Glomerular visceral epithelial cell (primary cell): ENCODE measurements around the gene PGBD5.

Experiments
- DNase-seq: peaks from one replicate; pipeline ENCODE4 v3.0.0-alpha.2; 2016; ENCODE audit errors: extremely low spot score

Gene PGBD5

DNA sequence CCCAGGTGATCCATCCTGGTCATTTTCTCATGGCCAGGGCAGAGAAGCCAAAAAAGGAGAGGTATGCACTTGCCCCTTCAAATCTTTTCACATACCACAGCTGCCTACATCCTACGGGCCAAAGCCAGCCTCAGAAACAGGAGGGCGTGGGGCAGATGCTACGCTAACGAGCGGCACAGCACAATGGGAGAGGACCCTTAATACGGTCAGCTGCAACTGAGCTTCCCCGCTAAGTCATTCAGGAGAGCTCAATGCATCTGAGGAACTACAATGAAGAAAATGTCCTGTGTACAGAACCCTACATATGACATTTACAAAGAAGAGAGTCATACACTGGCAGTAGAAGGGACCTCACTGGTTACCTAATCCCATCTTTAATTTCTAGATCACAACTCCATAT, 78.2 kb downstream of the PGBD5 start:
- no peak for DNase-seq

DNA sequence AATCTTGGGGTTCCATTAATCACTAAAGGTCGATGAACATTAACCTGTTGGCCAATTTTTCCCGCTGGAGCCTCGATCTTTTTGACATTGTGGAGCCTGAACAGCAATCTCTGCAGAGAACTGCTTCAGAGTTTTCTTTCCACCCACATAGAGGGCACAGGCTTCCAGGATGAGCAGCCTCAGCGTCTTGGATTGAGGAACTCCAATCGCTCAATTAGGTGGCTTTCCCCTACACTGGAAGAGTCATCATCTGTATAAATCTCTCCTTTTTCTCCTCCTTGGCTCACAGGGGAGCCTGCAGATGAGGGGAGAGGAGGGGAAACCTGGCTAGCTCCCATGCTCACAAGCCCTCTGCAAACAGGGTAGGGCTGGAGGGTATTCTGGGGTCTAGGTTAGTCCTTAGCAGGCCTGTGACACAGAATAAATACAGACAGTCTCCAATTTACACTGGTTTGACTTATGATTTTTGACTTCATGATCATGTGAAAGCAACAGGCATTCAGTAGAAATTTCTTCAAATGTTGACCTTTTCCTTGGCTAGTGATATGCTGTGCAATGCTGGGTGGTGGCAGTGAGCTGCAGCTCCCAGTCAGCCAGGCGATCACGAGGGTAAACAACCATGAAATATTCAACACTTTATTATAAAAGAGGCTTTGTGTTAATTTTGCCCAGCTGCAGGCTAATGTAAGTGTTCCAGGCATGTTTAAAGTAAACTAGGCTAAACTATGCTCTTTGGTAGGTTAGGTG, 80.8 kb downstream of the PGBD5 start:
- no peak for DNase-seq

GRCh38 chr1:230342699-230343098, 83.4 kb downstream of the PGBD5 start:
- DNase-seq: no peak

- no peak for DNase-seq
These were observed 84.1 kb downstream of the PGBD5 start for GRCh38 chr1:230342019-230342418.

DNA sequence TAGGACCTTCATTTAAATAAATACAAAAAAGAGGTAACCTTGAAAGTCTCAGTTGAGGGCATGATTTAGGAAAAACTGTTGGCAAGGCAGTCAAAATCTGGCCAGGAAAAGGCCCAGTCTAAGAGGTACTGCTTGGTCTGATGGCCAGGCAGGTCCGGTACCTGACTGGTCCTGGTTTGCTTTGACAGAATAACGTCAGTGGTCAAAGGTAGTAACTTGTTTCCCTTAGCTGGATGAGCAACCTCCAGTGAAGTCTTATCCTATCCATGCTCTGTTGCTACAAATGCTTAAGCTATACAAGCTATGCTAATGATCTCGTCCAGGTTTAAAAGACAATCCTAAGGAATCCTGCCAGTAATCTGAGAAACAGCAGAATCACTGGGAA, 85.0 kb downstream of the PGBD5 start:
- DNase-seq: no peak

- no peak for DNase-seq
These were observed 85.5 kb downstream of the PGBD5 start for GRCh38 chr1:230340526-230341161.

DNA sequence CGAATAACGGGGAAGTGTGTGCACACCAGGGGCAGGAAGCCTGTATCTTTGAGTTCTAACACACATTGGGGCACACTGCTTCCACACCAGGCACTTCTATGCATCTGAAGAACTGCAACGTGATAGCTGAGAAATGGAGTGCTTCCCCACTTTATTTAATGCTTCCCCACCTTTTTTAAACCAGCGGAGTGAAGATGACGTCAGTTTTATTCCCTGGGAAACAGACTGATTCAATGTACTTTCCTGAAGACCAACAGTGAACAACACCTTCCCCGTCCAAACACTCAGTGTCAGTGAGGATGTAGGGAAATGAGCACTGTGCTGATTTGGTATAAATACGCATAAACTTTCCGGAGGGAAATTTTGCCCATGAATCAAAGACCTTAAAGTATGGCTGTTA, 87.1 kb downstream of the PGBD5 start:
- no peak for DNase-seq

- DNase-seq: no peak
These were observed 88.9 kb downstream of the PGBD5 start for GRCh38 chr1:230337266-230337665.

DNA sequence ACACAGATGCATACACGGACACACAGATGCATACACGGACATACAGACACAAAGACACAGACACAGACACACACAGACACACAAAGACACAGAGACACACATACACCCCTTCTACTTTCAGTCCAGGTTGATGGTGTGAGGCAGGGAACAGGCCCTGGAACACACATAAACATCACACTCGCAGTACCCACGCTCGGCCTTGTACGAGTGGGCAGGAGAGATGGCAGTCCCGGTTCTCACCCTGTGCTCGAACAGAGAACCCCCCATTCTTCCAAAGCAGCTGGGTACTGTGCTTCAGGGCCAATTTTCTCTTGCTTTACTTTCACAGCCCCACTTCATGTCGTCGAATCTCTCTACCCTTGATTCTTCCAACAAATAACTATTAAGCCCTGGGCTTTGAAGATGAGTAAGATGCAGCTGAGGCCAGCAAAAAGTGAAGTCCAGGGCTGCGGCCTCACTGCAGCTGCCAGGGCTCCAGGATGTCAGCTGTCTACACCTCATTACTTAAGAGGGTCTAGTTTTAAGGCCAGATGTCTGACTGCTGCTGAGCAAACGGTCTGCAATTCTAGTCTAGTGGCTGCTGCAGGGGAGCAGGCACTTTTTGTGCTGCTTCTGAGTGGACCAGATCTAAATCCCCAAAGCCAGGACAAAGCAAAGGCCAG, 90.1 kb downstream of the PGBD5 start:
- DNase-seq: no peak

GRCh38 chr1:230334447-230334837, 91.7 kb downstream of the PGBD5 start:
- DNase-seq: no peak

DNA sequence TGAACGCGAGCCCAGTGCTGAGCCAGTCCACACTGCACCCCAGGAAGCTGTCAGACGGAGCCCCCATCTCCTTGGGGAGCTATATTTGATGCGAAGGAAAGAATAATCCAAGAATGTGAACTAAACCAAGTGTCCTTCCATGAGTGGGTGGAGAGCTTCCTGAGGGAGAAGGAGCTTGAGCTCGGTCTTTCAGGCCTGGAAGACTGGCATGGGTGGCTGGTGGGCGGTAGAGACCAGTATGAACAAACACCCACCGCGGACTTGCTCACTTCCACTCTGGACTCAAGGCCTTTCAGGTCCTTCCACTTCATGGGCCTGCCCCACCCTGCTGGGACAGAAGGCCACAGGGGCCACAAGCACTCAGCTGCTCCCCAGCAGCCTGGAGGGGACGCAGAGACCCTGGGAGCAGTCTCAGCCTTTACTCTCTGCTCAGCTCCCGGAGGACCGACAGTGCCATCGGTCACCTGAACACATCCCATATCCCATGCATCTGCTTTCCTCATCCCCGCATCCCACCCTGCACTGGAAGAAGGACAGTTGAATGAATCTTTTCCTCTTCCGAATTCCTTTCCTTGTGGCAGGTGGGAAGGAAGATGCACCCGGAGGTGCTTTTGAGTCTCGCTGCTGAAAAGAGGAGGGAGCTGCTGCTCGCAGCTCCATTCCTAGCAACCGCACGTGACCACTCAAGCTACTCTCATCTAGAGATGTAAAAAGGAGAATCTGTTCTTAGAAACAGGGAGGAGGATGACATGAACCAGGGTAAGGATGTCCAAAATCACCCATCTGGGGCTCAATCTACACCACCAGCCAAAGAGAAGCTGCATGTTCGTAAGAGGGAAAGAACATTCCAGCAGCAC, 92.3 kb downstream of the PGBD5 start:
- DNase-seq: no peak

GRCh38 chr1:230332575-230333066, 93.5 kb downstream of the PGBD5 start:
- DNase-seq: no peak

- no peak for DNase-seq
These were observed 94.1 kb downstream of the PGBD5 start for GRCh38 chr1:230332061-230332460.

DNA sequence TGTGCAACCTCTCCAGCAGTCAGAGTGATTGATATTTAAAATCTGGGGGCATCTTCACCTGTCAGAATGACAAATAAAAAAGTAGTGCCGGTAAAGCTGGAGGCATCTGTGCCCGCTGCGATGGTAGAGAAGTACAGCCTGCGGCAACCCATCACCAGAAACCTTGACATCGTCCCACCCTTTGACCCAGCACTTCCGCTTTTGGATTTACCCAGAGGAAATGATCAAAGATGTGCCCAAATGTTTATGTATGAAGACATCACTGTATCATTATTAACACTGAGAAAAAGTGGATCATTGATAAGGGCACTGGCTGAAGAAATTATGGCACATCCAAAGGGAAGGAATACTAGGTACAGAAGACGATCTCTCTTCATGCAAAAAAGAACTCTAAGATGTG, 96.0 kb downstream of the PGBD5 start:
- DNase-seq: no peak

GRCh38 chr1:230328342-230329015, 97.7 kb downstream of the PGBD5 start:
- DNase-seq: peak; percentile 57

GRCh38 chr1:230327892-230328284, 98.2 kb downstream of the PGBD5 start:
- DNase-seq: peak; percentile 71

GRCh38 chr1:230326971-230327891, 98.9 kb downstream of the PGBD5 start:
- no peak for DNase-seq

- no peak for DNase-seq
These were observed 102.4 kb downstream of the PGBD5 start for GRCh38 chr1:230323686-230324085.

DNA sequence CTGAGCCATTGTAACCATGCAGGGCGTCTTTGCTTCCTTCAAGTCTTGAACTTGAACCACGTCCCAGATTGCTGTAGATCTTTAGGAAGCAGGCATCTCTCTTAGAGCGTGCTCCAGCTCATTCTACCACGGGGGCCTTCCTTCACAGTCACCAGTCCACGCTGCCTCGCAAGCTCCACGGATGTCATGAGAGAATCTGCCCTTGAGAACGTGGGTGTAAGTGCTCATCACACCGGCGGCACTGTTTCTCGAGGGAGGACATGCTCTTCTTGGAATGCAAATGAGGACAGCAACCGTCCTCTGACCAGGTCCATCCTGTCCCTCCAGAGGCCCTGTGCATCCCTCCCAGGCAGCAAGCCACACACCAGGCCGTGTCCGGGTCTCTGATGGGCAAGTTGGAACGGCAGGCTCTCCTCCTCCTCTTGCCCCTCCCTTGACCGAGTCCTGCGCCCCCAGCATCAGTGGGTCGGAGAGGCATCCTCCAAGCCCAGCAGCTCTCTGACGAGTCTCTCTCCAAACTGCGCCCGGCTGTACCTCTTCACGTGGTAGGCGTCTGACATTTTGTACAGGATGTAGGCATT, 103.1 kb downstream of the PGBD5 start:
- DNase-seq: no peak

DNA sequence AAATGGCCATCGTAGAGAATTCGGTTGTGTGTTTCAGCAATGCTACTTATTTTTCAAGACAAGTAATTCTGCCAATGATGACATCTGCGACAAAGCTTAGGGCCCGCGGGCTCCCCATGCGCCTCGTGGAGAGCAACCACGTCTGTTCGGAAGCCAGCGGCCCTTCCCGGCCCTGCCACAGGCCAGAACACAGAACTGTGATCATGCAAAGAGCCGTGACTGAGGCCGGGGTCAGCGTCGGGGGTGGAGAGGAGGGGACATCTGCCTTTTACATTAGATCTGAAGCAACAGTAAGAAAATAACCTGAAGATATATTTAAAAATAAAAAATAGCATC, 103.7 kb downstream of the PGBD5 start:
- DNase-seq: no peak
